Endometrial microvascular endothelial cells (primary cell): Measurements from ENCODE around the gene NLRP6. TPM values are rescaled to one million over a fixed set of nuclear protein-coding genes. Genes with fewer than 3 reads are reported as not detected.
"Not testable (repeated sequence)": the region's sequence is repeated elsewhere in the genome, so short reads cannot be mapped to it uniquely, and the experiment has no call there.

Experiments
- in situ Hi-C: cut with HindIII; loops from 2 replicates; pipeline ENCODE4 v1.10.0; 2017; ENCODE audit warnings: low sequenced_read_pairs, low pct_unique_long_range_greater_than_20kb; ENCODE audit errors: inconsistent ontology term
- total RNA-seq: library from RNA; depleted of rRNA; stranded (reverse); fragments of >200 nt; gene quantifications from one replicate; pipeline ENCODE4 v1.2.3, GENCODE V29; 2015; ENCODE audit errors: inconsistent ontology term

Gene NLRP6
- total RNA-seq, 1 donor from 2014 or later = not detected

- in situ Hi-C loops = no loop called here
Measured at GRCh38 chr11:253886-254270, 24.3 kb upstream of the NLRP6 start.

DNA sequence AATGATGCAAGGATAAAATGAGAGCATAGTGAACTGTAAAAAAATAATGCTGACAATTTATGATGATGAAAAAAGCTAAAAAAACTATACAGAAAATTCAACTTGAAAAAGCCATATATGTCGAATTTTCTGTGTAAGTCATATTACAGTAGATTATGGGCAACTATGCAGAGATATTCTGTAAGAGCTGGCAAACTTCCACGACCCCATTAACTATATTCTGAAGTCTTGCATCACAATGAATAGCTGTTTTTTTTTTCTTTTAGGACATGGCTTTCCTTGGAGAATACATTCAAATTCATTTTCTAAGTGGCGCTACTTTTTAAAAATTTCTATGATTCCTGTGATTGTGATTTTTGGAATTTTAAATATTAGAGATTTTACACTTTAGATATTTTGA lies 23.0 kb upstream of the NLRP6 start:
- in situ Hi-C loops = no loop called here

GRCh38 chr11:255816-256215 lies 22.4 kb upstream of the NLRP6 start:
- in situ Hi-C loops = no loop called here

GRCh38 chr11:256952-257737 lies 21.1 kb upstream of the NLRP6 start:
- in situ Hi-C loops = no loop called here

- in situ Hi-C loops = no loop called here
Measured at GRCh38 chr11:257766-258493, 20.3 kb upstream of the NLRP6 start.

GRCh38 chr11:259413-259812 lies 18.8 kb upstream of the NLRP6 start:
- in situ Hi-C loops = no loop called here

DNA sequence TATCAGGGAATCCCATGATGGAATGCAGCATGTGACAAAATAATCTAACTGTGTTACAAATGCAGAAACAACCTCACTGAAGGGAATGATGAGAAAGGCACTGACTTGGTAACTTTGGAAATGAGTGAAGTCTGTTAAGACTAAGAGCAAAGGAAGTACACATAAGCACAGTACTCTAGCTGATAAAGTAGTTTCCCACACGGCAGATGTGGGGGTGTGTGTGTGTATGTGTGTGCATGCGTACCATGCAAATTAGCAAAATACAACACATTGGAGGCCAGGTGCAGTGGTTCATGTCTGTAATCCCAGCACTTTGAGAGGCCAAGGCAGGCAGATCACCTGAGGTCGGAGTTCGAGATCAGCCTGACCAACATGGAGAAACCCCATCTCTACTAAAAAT lies 16.6 kb upstream of the NLRP6 start:
- in situ Hi-C loops = no loop called here

- in situ Hi-C loops = no loop called here
Measured at GRCh38 chr11:266676-267439, 11.3 kb upstream of the NLRP6 start.

DNA sequence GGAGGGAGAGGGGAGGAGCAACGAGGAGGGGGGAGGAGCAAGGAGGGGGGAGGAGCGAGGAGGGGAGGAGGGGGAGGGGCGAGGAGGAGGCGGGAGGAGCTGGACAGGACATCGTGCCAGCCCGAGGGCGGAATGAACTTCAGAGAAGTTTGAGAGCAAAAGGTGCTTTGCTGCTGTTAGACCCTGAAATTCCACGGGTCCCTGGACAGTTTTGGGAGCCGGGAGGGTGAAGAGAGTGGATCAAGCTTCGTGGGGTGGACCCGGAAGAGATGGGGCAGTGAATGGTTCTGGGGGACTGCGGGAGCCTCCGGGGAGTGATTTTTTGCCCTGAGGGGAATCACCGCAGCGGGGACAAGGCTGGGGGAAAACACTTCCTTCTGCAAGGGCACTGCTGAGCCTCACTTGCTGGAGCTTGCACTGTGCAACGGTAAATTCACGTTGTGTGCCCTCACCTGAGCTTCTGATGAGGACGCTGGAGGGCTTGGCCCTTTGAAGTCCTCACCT lies 10.7 kb upstream of the NLRP6 start:
- in situ Hi-C loops = no loop called here

DNA sequence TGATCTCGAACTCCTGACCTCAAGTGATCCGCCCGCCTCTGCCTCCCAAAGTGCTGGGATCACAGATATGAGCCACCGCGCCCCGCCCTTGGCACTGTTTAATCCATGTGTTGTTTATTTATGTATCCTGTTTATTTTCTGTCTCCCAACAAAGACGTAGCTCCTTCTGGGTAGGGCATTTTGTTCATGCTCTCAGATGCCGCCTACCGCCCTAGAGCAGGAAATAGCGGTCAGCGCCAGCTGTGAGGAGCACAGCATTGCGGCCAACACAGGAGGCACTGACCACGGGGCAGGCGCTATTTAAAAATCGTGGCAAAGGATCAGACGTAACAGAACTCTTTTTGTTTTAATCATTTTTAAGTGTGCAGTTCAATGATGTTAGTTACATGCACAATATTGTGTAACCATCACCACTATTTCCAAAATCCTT lies 9.5 kb upstream of the NLRP6 start:
- in situ Hi-C loops = not testable (repeated sequence)

- in situ Hi-C loops = no loop called here
Measured at GRCh38 chr11:269146-269890, 8.9 kb upstream of the NLRP6 start.

GRCh38 chr11:270451-271318 lies 7.5 kb upstream of the NLRP6 start:
- in situ Hi-C loops = no loop called here

- in situ Hi-C loops = no loop called here
Measured at GRCh38 chr11:271319-271715, 6.9 kb upstream of the NLRP6 start.

- in situ Hi-C loops = no loop called here
Measured at GRCh38 chr11:272195-272930, 5.8 kb upstream of the NLRP6 start.

GRCh38 chr11:272931-273198 lies 5.3 kb upstream of the NLRP6 start:
- in situ Hi-C loops = no loop called here

DNA sequence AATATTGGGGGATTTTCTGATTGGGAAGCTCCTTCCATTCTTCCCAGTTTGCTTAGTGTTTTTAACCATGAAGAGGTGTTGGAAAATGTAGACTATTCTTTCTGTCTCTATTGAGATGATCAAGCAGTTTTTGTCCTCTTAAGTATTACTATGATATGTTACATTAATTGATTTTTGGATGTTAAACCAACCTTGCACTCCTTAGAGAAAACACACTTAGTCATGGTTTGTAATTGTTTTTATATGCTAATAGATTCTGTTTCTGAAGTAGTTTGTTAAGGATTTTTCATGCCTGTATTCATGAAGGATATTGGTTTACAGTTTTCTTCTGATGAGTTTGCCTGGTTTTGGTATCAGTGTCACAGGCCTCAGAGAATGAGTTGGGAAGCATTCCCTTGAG lies 2.0 kb upstream of the NLRP6 start:
- in situ Hi-C loops = no loop called here

- in situ Hi-C loops = no loop called here
Measured at GRCh38 chr11:279040-279965, 1.1 kb downstream of the NLRP6 start.
